GM18498 (cell line): ENCODE data around the gene PCDHA6.
"Not testable (repeated sequence)": the region's sequence is repeated elsewhere in the genome, so short reads cannot be mapped to it uniquely, and the experiment has no call there.

Experiments
- ATAC-seq: cut with Tn5 transposase; IDR thresholded peaks from one replicate; pipeline ENCODE4 v1.9.1; 2021; ENCODE audit warnings: mild to moderate bottlenecking, moderate library complexity; ENCODE audit not compliant: unreplicated experiment

PCDHA6 gene, protein sequence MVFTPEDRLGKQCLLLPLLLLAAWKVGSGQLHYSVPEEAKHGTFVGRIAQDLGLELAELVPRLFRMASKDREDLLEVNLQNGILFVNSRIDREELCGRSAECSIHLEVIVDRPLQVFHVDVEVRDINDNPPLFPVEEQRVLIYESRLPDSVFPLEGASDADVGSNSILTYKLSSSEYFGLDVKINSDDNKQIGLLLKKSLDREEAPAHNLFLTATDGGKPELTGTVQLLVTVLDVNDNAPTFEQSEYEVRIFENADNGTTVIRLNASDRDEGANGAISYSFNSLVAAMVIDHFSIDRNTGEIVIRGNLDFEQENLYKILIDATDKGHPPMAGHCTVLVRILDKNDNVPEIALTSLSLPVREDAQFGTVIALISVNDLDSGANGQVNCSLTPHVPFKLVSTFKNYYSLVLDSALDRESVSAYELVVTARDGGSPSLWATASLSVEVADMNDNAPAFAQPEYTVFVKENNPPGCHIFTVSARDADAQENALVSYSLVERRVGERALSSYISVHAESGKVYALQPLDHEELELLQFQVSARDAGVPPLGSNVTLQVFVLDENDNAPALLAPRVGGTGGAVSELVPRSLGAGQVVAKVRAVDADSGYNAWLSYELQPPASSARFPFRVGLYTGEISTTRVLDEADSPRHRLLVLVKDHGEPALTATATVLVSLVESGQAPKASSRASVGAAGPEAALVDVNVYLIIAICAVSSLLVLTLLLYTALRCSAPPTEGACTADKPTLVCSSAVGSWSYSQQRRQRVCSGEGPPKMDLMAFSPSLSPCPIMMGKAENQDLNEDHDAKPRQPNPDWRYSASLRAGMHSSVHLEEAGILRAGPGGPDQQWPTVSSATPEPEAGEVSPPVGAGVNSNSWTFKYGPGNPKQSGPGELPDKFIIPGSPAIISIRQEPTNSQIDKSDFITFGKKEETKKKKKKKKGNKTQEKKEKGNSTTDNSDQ

DNA sequence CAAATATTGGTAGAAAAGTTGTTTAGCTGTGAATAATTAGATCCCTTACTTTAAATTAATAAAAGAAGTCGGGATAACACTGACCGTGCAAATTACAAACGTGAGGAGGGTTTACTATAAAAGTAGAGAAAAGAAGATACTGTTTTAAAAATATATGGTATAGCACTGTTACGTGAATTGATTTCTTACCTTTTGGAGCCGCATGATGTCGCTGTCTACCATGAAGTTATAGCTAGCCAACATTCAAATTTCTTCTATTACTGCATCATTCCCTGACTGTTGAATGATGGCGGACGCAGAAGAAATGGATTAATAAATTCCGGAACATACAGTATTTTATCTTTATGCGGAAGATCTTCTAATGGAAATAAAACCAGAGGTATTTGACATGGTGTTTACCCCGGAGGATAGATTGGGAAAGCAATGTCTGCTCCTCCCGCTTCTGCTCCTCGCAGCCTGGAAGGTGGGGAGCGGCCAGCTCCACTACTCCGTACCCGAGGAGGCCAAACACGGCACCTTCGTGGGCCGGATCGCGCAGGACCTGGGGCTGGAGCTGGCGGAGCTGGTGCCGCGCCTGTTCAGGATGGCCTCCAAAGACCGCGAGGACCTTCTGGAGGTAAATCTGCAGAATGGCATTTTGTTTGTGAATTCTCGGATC is at the start of gene PCDHA6:
Gene PCDHA6, plus strand, starts transcription at position 257 of the 658 bp plus-strand sequence. Its CDS starts 132 bp downstream, at position 389.
- ATAC-seq = no peak

DNA sequence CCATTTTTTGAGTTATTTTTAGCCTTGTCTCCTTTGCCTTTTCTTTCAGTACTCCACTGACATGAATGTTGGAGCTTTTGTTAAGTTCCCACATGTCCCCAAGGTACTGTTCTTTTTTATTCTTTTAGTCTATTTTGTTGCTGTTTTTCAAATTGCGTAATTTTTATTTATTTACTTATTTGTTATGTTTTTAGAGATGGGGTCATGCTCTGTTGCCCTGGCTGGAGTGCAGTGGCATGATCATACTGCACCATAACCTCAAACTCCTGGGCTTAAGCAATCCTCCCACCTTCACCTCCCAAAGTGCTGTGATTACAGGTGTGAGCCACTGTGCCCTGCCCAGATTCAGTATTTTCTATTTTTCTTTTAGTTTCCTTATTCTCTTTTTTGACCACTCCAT is 47.2 kb upstream of the PCDHA6 start:
- ATAC-seq = no peak

DNA sequence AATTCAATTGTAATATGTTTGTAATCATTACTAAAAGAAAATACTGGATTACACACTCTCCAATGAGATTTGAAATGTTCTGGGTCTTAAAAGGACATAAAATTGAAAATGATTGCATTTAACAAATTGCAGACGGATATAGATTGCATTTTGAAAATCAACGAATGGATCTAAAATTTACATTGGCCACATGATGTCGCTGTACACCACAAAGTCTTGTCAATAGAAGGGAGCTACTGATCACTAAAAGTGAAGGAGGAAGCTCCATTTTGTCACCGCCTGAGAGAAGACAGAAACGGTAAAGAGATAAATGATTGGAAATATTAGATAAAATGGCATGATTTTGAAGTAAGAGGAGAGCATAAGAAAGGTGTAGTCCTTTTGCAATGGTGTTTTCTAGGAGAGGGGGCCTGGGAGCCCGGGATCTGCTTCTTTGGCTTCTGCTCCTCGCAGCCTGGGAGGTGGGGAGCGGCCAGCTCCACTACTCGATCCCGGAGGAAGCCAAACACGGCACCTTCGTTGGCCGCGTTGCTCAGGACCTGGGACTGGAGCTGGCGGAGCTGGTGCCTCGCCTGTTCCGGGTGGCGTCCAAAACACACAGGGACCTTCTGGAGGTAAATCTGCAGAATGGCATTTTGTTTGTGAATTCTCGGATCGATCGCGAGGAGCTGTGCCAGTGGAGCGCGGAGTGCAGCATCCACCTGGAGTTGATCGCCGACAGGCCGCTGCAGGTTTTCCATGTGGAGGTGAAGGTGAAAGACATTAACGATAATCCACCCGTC is 41.7 kb upstream of the PCDHA6 start, which contains the start of gene PCDHA1:
Gene PCDHA1, plus strand, starts transcription at position 236 of the 782 bp plus-strand sequence.
- no peak for ATAC-seq

DNA sequence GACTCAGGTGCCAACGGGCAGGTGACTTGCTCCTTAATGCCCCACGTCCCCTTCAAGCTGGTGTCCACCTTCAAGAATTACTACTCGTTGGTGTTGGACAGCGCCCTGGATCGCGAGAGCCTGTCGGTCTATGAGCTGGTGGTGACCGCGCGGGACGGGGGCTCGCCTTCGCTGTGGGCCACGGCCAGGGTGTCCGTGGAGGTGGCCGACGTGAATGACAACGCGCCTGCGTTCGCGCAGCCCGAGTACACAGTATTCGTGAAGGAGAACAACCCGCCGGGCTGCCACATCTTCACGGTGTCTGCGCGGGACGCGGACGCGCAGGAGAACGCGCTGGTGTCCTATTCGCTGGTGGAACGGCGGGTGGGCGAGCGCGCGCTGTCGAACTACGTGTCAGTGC is 40.3 kb upstream of the PCDHA6 start:
- not testable (repeated sequence) for ATAC-seq

DNA sequence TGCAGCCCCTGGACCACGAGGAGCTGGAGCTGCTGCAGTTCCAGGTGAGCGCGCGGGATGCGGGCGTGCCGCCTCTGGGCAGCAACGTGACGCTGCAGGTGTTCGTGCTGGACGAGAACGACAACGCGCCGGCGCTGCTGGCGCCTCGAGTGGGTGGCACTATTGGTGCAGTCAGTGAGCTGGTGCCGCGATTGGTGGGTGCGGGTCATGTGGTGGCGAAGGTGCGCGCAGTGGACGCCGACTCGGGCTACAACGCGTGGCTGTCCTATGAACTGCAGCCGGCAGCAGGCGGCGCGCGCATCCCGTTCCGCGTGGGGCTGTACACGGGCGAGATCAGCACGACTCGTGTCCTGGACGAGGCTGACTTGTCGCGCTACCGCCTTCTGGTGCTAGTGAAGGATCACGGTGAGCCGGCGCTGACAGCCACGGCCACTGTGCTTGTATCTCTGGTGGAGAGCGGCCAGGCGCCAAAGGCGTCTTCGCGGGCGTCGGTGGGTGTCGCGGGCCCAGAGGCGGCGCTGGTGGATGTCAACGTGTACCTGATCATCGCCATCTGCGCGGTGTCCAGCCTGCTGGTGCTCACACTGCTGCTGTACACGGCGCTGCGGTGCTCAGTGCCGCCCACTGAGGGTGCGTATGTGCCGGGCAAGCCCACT is 39.8 kb upstream of the PCDHA6 start:
- not testable (repeated sequence) for ATAC-seq

DNA sequence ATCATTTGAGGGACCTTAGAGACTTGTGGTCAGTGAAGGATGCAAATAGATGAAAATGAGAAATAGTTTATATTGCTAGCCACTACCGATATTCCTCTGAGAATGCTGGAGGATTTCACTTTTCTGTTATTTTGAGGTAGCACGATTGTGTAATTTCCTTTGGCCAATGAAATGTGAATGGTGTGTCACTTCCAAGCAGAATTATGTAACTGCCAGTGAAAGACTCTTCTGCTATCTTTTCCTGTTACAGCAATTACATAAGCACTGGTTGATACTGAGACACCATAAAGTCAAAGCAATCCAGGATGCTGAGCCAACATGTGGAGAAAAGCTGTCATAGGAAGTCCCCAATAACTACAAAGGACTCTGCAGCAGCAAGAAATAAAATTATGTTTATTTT is 36.7 kb upstream of the PCDHA6 start:
- no peak for ATAC-seq

DNA sequence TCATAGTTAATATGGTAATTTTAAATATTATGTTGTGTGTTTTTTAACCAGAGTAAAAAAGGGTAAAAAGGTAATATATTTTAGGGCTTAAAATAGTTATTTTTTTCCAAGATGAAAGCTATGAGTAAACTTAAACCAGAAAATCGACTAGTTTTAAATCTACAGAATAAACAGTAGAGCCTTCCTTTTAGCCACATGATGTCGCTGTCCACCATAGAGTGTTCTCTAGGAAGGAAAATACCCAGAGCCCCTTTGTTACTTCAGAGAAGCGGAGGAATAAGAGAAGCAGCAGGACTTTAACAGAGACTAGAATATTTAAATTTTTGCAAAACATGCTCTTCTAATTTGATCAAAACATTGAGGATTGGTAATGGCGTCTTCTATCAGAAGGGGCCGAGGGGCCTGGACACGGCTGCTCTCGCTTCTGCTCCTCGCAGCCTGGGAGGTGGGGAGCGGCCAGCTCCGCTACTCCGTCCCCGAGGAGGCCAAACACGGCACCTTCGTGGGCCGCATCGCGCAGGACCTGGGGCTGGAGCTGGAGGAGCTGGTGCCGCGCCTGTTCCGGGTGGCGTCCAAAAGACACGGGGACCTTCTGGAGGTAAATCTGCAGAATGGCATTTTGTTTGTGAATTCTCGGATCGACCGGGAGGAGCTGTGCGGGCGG is 33.0 kb upstream of the PCDHA6 start, which contains the start of gene PCDHA2:
Gene PCDHA2, plus strand, starts transcription at position 258 of the 664 bp plus-strand sequence.
- ATAC-seq = no peak

DNA sequence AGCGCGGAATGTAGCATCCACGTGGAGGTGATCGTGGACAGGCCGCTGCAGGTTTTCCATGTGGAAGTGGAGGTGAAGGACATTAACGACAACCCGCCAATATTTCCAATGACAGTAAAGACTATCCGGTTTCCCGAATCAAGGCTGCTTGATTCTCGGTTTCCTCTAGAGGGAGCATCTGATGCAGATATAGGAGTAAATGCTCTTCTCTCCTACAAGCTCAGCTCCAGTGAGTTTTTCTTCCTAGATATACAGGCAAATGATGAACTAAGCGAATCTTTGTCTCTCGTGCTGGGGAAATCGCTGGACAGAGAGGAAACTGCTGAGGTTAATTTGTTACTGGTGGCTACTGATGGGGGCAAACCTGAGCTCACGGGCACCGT is 32.5 kb upstream of the PCDHA6 start:
- no peak for ATAC-seq

DNA sequence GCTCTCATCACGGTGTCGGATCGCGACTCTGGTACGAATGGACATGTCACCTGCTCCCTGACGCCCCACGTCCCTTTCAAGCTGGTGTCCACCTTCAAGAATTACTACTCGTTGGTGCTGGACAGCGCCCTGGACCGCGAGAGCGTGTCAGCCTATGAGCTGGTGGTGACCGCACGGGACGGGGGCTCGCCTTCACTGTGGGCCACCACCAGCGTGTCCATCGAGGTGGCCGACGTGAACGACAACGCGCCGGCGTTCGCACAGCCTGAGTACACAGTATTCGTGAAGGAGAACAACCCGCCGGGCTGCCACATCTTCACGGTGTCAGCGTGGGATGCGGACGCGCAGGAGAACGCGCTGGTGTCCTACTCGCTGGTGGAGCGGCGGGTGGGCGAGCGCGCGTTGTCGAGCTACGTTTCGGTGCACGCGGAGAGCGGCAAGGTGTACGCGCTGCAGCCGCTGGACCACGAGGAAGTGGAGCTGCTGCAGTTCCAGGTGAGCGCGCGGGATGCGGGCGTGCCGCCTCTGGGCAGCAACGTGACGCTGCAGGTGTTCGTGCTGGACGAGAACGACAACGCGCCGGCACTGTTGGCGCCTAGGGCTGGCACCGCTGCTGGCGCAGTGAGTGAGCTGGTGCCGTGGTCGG is 31.6 kb upstream of the PCDHA6 start:
- not testable (repeated sequence) for ATAC-seq

DNA sequence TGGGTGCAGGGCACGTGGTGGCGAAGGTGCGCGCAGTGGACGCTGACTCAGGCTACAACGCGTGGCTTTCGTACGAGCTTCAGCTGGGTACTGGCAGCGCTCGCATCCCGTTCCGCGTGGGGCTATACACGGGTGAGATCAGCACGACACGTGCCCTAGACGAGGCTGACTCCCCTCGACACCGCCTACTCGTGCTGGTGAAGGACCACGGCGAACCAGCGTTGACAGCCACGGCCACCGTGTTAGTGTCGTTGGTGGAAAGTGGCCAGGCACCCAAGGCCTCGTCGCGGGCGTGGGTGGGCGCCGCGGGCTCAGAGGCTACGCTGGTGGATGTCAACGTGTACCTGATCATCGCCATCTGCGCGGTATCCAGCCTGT is 31.1 kb upstream of the PCDHA6 start:
- ATAC-seq = no peak

DNA sequence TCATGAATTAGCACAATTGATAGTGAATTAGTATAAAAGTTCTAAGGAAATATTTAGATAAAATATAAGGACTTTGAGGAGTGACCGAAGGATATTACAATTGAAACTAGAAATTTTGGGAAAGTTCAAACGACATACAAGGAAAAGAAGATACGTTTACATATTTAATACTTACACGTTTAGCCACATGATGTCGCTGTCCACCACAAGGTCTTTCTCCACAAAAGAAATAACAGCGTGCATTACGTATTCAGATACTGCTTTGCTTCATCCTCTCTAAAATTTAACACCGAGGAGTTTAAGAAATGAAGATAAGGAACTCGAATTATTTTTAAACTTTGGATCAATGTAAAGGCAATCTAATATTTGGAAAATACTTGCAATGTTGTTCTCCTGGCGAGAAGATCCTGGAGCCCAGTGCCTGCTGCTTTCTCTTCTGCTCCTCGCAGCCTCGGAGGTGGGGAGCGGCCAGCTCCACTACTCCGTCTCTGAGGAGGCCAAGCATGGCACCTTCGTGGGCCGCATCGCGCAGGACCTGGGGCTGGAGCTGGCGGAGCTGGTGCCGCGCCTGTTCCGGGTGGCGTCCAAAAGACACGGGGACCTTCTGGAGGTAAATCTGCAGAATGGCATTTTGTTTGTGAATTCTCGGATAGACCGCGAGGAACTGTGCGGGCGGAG is 26.8 kb upstream of the PCDHA6 start, which contains the start of gene PCDHA3:
Gene PCDHA3, plus strand, starts transcription at position 242 of the 678 bp plus-strand sequence.
- ATAC-seq = no peak

DNA sequence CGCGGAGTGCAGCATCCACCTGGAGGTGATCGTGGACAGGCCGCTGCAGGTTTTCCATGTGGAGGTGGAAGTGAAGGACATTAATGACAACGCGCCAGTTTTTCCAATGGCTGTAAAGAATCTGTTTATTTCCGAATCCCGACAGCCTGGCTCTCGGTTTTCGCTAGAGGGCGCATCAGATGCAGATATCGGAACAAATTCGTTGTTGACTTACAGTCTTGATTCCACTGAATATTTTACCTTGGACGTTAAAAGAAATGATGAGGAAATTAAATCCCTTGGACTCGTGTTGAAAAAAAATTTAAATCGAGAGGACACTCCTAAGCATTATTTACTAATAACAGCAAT is 26.3 kb upstream of the PCDHA6 start:
- no peak for ATAC-seq

DNA sequence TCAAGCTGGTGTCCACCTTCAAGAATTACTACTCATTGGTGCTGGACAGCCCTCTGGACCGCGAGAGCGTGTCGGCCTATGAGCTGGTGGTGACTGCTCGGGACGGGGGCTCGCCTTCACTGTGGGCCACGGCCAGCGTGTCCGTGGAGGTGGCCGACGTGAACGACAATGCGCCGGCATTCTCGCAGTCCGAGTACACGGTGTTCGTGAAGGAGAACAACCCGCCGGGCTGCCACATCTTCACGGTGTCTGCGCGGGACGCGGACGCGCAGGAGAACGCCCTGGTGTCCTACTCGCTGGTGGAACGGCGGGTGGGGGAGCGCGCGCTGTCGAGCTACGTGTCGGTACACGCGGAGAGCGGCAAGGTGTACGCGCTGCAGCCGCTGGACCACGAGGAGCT is 25.4 kb upstream of the PCDHA6 start:
- ATAC-seq = not testable (repeated sequence)

DNA sequence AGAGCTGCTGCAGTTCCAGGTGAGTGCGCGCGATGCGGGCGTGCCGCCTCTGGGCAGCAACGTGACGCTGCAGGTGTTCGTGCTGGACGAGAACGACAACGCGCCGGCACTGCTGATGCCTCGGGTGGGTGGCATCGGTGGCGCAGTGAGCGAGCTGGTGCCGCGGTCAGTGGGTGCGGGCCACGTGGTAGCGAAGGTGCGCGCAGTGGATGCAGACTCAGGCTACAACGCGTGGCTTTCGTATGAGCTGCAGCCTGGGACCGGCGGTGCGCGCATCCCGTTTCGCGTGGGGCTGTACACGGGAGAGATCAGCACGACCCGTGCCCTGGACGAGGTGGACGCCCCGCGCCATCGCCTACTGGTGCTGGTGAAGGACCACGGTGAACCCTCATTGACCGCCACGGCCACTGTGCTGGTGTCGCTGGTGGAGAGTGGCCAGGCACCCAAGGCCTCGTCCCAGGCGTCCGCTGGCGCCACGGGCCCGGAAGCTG is 24.9 kb upstream of the PCDHA6 start:
- ATAC-seq = no peak

DNA sequence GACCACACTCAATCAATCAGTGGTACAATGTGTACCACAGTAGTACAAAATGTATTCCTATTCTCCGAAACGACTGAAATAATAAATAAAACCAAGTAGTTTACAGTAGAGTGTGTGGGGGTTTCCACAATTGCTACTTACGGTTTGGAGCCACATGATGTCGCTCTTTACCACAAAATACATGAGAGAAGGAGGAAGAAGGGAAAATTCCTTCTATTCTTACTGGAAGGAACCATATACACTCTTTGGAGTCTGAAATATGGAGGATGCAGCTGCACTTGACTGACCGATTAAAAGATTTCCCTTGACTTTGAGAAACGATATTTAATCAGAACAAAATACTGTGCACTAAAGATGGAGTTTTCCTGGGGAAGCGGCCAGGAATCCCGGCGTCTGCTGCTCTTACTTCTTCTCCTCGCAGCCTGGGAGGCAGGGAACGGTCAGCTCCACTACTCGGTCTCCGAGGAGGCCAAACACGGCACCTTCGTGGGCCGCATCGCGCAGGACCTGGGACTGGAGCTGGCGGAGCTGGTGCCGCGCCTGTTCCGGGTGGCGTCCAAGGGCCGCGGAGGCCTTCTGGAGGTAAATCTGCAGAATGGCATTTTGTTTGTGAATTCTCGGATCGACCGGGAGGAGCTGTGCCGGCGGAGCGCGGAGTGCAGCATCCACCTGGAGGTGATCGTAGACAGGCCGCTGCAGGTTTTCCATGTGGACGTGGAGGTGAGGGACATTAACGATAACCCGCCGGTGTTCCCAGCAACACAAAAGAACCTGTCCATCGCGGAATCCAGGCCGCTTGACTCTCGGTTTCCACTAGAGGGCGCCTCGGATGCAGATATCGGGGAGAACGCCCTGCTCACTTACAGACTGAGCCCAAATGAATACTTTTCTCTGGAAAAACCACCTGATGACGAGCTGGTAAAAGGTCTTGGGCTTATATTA is 20.7 kb upstream of the PCDHA6 start, which contains the start of gene PCDHA4:
Gene PCDHA4, plus strand, starts transcription at position 235 of the 942 bp plus-strand sequence.
- ATAC-seq = no peak

DNA sequence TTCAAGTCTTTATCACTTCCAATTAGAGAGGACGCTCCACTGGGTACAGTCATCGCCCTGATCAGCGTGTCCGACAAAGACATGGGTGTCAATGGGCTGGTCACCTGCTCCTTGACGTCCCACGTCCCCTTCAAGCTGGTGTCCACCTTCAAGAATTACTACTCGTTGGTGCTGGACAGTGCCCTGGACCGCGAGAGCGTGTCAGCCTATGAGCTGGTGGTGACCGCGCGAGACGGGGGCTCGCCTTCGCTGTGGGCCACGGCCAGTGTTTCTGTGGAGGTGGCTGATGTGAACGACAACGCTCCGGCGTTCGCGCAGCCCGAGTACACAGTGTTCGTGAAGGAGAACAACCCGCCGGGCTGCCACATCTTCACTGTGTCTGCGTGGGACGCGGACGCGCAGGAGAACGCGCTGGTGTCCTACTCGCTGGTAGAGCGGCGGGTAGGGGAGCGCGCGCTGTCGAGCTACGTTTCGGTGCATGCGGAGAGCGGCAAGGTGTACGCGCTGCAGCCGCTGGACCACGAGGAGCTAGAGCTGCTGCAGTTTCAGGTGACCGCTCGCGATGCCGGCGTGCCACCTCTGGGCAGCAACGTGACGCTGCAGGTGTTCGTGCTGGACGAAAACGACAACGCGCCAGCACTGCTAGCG is 19.4 kb upstream of the PCDHA6 start:
- not testable (repeated sequence) for ATAC-seq
